GM23338 (cell line): Measurements from ENCODE around the gene ATP6V0E2. TPM values are rescaled to one million over a fixed set of nuclear protein-coding genes. Genes with fewer than 3 reads are reported as not detected.

Experiments used
- EZH2 ChIP-seq: fragments of 200-600 bp; sonication (generic); IDR thresholded peaks from one replicate; pipeline ENCODE4 v1.8.0; 2017; ENCODE audit warnings: antibody characterized with exemption, mild to moderate bottlenecking, low read depth; ENCODE audit not compliant: unreplicated experiment
- ZNF114 ChIP-seq: fragments of 250-450 bp; sonication (Bioruptor Pico); IDR thresholded peaks from 2 replicates; pipeline ENCODE4 v1.5.0; 2020; ENCODE audit warnings: mild to moderate bottlenecking, moderate library complexity
- ZNF331 ChIP-seq: fragments of 250-450 bp; sonication (Bioruptor Pico); IDR thresholded peaks from 2 replicates; pipeline ENCODE4 v1.5.0; 2020; ENCODE audit warnings: low read depth, mild to moderate bottlenecking, moderate library complexity
- polyA plus RNA-seq: library from polyadenylated mRNA; unstranded; fragments of >200 nt; fragmentation: Nextera tagmentation; extraction: Ambion mirVana; gene quantifications from 2 replicates; pipeline ENCODE4 v1.2.1, GENCODE V29; 2016
- total RNA-seq: library from RNA; depleted of rRNA; stranded (reverse); fragments of >200 nt; shearing (Covaris generic); gene quantifications from 2 replicates; pipeline ENCODE4 v1.2.3, GENCODE V29; 2014
- TF ChIP-seq, protein P1 (sequence below): fragments of 250-450 bp; sonication (Bioruptor Pico); IDR thresholded peaks from 2 replicates; pipeline ENCODE4 v1.5.0; 2020; ENCODE audit warnings: mild to moderate bottlenecking, moderate library complexity
- TF ChIP-seq, protein P2 (sequence below): IDR thresholded peaks from one replicate; pipeline ENCODE4 v1.6.1; 2018; ENCODE audit warnings: antibody characterized with exemption; ENCODE audit not compliant: unreplicated experiment

ATP6V0E2 gene
- total and polyA plus RNA-seq, 2 experiments from 2014 or later = 15.6 to 34.7 TPM

DNA sequence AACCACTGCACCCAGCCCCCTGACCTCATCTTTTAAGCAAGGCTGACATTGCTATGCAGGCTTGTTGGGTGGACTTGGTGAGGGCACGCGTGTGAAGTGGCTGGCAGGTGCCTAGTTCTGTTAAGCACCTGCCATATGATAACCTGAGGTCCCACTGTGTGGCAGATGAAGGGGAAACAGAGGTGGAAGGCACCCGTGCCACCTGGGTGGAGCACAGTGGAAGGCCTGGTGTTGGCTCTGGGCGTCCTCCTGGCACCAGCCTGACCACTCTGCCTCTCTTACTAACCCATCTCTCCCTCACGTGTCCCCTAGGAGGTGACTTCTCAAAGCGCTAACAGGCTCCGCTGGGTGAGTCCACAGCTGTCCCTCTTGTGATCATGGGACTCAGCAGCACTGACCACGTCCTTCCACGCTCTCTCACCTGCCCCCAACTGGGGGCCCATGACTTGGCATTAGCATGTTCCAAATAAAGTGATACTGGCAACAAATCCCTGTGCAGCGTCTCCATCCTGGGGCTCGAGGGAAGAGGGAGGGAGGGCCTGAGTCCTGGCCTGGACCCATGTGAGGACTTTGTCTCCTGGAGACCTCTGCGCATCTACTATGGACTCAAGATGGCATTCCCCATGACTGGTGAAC lies 40.2 kb upstream of the ATP6V0E2 start (continued):
- TF ChIP-seq, protein P1, sequence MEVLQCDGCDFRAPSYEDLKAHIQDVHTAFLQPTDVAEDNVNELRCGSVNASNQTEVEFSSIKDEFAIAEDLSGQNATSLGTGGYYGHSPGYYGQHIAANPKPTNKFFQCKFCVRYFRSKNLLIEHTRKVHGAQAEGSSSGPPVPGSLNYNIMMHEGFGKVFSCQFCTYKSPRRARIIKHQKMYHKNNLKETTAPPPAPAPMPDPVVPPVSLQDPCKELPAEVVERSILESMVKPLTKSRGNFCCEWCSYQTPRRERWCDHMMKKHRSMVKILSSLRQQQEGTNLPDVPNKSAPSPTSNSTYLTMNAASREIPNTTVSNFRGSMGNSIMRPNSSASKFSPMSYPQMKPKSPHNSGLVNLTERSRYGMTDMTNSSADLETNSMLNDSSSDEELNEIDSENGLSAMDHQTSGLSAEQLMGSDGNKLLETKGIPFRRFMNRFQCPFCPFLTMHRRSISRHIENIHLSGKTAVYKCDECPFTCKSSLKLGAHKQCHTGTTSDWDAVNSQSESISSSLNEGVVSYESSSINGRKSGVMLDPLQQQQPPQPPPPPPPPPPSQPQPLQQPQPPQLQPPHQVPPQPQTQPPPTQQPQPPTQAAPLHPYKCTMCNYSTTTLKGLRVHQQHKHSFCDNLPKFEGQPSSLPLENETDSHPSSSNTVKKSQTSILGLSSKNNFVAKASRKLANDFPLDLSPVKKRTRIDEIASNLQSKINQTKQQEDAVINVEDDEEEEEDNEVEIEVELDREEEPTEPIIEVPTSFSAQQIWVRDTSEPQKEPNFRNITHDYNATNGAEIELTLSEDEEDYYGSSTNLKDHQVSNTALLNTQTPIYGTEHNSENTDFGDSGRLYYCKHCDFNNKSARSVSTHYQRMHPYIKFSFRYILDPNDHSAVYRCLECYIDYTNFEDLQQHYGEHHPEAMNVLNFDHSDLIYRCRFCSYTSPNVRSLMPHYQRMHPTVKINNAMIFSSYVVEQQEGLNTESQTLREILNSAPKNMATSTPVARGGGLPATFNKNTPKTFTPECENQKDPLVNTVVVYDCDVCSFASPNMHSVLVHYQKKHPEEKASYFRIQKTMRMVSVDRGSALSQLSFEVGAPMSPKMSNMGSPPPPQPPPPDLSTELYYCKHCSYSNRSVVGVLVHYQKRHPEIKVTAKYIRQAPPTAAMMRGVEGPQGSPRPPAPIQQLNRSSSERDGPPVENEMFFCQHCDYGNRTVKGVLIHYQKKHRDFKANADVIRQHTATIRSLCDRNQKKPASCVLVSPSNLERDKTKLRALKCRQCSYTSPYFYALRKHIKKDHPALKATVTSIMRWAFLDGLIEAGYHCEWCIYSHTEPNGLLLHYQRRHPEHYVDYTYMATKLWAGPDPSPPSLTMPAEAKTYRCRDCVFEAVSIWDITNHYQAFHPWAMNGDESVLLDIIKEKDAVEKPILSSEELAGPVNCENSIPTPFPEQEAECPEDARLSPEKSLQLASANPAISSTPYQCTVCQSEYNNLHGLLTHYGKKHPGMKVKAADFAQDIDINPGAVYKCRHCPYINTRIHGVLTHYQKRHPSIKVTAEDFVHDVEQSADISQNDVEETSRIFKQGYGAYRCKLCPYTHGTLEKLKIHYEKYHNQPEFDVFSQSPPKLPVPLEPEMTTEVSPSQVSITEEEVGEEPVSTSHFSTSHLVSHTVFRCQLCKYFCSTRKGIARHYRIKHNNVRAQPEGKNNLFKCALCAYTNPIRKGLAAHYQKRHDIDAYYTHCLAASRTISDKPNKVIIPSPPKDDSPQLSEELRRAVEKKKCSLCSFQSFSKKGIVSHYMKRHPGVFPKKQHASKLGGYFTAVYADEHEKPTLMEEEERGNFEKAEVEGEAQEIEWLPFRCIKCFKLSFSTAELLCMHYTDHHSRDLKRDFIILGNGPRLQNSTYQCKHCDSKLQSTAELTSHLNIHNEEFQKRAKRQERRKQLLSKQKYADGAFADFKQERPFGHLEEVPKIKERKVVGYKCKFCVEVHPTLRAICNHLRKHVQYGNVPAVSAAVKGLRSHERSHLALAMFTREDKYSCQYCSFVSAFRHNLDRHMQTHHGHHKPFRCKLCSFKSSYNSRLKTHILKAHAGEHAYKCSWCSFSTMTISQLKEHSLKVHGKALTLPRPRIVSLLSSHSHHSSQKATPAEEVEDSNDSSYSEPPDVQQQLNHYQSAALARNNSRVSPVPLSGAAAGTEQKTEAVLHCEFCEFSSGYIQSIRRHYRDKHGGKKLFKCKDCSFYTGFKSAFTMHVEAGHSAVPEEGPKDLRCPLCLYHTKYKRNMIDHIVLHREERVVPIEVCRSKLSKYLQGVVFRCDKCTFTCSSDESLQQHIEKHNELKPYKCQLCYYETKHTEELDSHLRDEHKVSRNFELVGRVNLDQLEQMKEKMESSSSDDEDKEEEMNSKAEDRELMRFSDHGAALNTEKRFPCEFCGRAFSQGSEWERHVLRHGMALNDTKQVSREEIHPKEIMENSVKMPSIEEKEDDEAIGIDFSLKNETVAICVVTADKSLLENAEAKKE (CRISPR knock-in tag) = no peak
- TF ChIP-seq ZNF114 (CRISPR knock-in tag) (no peak), ZNF331 (CRISPR knock-in tag) (no peak), EZH2 (no peak)
- TF ChIP-seq, protein P2, sequence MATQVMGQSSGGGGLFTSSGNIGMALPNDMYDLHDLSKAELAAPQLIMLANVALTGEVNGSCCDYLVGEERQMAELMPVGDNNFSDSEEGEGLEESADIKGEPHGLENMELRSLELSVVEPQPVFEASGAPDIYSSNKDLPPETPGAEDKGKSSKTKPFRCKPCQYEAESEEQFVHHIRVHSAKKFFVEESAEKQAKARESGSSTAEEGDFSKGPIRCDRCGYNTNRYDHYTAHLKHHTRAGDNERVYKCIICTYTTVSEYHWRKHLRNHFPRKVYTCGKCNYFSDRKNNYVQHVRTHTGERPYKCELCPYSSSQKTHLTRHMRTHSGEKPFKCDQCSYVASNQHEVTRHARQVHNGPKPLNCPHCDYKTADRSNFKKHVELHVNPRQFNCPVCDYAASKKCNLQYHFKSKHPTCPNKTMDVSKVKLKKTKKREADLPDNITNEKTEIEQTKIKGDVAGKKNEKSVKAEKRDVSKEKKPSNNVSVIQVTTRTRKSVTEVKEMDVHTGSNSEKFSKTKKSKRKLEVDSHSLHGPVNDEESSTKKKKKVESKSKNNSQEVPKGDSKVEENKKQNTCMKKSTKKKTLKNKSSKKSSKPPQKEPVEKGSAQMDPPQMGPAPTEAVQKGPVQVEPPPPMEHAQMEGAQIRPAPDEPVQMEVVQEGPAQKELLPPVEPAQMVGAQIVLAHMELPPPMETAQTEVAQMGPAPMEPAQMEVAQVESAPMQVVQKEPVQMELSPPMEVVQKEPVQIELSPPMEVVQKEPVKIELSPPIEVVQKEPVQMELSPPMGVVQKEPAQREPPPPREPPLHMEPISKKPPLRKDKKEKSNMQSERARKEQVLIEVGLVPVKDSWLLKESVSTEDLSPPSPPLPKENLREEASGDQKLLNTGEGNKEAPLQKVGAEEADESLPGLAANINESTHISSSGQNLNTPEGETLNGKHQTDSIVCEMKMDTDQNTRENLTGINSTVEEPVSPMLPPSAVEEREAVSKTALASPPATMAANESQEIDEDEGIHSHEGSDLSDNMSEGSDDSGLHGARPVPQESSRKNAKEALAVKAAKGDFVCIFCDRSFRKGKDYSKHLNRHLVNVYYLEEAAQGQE = no peak
